Activated CD8-positive, alpha-beta memory T cell treated with anti-CD3 and anti-CD28 coated beads for 48 hours (primary cell): ENCODE results near the gene PPFIBP1.
"Not testable (repeated sequence)": the region's sequence is repeated elsewhere in the genome, so short reads cannot be mapped to it uniquely, and the experiment has no call there.

Experiments
- DNase-seq, 3 experiments: peaks; one replicate each; pipeline ENCODE4 v3.0.0-alpha.2; 2020; ENCODE audit warnings: low read depth in 2 of 3, low spot score in 2 of 3

Gene PPFIBP1

DNA sequence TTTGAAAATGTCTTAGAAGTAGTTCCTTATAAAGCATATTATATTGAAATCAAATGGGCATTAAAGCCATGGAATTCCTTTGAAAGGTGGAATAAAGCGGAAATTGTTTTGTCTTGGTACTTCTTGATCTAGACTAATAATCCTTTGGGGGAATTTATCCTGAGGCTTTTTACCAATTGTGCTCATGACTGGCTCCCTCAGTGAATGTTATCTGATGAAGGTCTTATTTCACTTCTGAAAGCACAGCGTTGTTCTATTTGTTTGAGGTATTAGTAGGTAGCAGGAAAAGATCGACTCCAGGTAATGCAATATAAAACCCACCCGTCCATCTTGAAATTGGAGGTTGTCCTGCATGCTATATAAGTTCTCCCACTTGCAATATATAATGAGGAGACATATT is 64.8 kb downstream of the PPFIBP1 start:
- no peak for DNase-seq

DNA sequence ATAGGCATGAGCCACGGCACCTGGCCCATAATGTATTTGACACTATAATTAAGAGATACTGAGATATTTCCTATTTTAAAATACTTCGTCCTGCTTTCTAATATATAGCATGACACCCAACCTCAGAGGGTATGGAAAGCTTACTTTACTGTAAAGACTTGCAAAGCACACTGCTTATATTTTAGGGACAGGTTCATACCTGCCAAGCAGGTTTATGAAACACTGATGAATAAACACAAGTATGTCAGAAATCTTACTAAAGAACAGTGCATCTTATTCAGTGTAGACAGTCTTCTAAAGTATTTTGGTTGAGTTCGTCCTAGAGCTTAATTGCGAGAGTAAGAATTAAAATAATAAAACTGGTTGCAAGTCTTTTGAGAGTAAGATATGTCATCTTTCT is 65.4 kb downstream of the PPFIBP1 start:
- DNase-seq: no peak

DNA sequence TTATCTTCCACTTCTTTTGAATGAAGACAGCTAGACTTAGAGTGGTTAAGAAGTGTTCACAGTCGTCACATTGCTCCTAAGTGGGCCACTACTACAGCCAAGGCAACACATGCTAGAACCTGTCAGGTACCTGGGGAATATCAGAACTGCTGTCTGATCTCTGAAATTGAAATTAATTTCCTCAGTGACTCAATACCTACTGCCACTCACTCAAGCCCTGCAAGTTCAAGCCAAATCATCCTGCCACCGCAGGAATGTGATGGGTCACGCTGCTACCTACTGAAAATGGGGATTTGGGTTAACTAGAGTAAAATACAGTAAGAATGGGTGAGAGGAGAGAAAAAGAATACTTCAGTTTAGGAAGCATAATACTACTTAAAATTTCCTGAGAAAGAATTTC is 67.7 kb downstream of the PPFIBP1 start:
- not testable (repeated sequence) for DNase-seq

DNA sequence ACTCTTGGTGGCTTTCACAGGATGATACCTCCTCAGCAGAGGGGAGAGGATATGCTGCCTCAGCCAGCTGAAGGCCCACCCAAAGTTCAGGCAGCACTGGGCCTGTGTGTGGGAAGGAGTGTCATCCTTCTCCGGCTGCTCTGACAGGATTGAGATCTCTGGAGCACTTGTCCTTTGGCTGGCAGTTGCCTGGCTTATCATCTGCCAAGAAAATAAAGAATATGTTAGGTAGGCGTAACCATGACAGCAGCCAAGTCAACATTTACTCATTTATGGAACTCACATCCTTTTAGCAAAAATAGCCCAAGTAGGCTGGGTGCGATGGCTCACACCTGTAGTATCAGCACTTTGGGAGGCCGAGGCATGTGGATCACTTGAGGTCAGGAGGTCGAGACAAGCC is 68.5 kb downstream of the PPFIBP1 start:
- DNase-seq: no peak

DNA sequence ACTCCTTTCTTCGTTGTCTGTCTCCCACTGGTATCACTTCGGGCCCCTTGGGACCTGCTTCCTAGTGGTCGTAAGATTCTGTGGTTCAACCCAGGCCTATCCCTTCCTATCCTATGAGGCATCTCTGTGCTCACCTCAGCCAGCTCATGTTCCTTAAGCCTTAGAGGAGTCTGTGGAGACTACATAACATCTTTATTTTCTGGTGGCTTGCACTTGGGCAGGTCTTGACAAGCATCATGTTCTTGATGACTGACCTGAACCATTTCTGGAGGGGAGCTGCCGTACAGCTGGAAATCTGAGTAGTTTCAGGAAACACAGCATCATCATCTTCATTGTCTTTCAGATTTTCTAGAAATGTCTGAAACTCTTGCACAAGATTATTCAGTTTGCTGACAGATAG is 69.3 kb downstream of the PPFIBP1 start:
- DNase-seq: no peak

DNA sequence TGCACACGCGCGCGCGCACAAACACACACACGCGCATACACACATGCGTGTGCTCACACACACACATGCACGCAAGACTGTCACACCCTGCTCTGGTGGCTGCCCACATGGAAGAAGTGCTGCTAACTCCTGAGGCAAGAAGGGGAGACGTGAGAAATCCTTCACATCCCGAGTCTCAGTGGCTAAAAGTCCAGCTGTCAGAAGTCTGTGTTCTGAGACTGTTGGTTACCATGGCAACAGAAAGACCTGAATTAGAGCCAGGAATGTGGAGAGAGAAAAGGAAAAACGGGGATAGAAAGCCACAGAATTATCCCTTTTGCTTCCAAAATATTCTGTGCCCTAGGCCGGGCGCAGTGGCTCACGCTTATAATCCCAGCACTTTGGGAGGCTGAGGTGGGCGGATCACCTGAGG is 71.2 kb downstream of the PPFIBP1 start:
- no peak for DNase-seq

DNA sequence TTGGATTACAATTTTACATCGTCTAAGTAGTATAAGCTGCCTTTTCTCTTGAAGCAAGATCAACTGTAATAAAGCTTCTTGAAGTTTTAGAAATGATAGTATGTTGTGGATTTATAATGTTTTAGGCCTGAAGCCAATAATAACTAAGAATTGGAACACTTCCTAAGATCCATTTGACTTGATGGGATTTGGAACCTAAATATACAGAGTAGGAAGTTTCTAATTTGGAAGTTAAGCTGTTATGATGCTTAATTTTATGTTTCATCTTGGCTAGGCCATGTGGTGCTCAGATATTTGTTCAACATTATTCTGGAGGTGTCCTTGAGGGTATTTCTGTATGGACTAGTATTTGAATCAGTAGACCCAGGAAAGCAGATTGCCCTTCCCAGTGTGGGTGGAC is 74.9 kb downstream of the PPFIBP1 start:
- not testable (repeated sequence) for DNase-seq

DNA sequence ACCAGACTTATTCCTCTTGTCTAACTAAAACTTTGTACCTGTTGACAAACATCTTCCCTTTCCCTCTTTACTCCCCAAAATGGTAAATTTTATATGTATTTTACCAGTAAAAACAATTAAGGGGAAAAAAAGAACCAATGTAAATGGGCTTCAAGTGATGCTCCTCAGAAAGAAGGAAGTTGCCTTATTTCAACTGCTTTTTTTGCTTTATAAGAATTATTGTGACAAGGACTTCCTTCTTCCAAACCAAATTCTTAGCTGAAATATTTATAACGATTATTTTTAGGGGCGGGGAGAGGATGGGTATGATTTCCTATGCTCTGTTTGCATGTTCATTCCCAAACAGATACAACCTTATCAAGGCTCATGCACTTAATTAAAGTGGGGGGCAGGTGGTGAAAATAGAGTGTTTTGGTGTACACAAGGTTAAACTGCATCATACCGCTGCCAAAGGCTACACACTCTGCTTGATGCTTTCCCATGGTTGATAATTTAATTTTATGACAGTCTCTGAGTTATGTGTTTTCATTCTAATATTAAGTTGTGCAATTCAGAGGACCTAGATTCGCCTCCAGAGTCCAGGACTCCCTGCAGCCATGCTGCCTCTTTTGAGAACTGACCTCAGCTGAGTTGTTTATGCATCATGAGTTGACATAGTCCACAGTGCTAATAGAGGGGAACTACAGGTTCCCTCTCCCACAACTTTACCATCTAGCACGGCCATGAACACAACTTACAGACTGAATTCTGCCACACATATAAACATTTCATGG is 77.2 kb downstream of the PPFIBP1 start:
- DNase-seq: not testable (repeated sequence)

DNA sequence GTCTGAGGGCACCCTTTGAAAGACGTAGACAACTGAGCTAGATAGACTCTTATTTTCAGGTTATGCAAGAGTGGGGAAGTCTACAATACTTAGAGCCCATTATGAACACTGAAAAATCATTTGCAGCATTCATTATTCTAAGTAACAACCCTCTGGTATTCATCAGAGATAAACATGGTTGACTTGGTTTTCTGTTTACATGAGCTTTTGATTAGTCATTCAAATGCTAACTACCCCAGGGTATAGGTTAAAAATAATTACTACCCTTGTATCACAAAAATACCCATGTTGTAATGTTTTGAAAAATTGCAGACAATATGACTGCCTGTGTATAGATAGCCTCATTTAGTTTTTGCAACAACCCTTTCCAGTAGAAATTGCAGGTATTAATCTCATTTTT is 78.5 kb downstream of the PPFIBP1 start:
- DNase-seq: no peak

DNA sequence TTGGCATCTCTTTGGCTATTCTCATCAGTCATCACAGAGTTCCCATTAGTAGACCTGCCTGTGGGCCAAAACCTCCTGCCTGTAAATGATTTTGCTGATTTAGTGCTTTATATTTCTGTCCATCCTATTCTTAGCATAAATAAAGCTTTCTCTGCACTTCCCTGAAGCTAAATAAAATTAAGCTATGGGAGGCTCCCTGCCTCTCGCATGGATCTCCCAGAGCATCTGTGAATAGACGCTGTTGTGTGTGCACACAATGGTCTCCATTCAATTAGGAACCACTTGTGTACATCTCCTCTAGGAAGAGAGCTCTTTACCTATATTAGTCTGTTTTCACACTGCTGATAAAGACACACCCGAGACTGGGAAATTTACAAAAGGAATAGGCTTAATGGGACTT is 80.4 kb downstream of the PPFIBP1 start:
- DNase-seq: no peak

DNA sequence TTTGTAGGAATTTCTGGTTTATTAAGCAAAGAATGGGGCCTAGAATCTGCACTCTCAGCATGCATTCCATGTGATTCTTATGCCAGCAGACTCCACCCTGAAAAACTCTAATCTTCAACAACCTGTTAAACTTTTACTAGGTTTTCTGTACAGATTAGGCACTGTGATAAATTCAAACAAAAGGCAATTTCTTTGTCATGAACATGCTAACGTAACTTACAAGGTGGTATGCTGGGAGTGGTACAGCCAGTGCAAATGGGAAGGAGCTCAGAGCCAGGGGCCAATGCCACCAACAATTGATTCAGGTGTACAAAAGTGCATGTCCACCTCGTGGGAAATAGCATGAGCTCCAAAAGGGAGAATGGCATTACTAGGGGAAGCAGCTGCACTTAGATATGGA is 83.0 kb downstream of the PPFIBP1 start:
- DNase-seq: no peak

DNA sequence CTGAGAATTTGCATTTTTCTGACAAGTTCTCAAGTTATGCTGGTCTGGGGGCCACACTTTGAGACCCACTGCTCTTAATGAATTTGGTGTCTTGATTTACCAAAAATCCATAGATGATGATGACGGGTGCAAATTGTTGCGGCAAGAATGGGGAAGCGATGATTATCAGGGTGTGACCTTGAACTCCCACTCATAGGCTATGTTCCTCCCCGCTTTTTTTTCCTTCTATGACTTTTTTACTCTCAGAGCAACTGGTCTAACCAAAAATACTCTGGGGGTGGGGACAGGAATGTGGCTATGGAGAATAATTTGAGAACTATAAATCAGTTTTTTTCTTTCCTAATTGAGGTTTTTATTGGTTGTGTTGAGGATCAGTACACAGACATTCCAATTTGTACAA is 83.6 kb downstream of the PPFIBP1 start:
- DNase-seq: no peak

DNA sequence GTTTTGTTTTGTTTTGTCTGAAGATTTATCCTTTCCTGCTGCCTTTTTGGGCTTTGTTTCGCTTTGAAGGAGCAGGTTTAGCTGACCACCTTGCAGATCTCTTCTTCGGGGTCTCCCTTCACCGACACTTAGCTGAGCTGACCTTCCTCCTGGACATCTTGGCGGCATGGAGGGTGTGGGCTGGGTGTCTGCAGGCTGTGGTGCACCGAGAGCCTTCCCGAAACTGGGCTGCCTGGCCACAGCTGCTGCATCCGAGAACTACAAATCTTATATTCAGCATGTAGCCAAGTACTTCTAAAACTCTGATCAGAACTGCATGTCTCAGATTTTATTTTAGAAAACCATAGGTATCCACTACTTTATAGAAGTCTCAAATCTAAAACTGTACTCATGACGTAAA is 84.9 kb downstream of the PPFIBP1 start:
- DNase-seq: no peak

DNA sequence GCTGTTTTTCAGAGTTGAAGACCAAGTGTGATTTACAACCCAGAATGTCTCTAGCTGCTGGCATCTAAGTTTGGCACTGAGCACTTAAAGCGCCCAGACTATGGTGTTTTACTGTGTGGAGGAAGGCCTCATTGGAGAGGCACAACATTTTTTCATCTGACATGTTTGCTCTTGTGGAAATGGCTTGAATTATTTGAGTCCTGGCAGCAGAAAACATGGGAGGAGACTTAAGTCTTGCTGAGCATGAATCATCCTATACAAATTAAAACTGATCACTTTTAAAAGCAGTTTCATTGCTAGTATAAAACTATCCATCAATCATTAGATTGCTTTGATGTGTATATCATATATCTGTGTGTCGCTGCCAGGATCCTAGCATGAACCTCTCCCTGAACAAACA is 86.4 kb downstream of the PPFIBP1 start:
- DNase-seq: no peak

DNA sequence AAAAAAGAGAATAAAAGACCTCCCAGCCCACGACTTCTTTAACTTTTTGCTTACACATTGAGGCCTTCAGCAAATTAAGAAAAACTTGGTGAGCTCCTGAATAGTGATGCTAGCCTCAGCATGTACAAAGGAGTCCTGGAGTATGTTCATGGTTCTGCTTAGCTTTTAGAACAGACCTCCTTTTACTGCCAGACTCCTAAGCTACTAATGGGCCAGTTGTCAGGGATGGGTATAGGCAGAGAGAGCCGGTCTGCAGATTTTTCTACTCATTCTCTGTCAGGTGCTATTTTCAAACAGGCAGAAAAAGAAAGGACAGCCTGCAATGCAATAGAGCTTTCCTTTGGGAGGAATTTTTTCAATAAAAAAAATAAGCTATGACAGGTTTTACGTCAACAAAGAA is 90.4 kb downstream of the PPFIBP1 start:
- DNase-seq: no peak

DNA sequence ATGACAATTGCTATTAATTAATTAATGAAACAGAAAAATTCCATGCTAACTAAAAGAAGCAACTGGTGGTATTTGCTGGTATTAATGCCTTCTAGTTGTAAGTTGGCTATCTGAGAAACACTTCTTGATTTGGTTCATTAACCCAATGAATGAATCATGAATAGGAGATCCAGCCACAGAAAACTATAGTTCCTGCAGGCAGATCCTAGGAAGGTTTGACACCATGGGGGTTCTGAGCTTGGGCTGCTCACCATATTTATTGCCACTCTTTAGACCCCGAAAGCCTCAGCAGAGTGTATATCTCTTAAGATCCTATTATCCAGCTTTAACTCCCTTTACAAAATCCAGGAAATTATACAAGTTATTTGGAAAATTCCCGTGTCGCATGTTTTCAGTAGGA is 90.9 kb downstream of the PPFIBP1 start:
- no peak for DNase-seq

DNA sequence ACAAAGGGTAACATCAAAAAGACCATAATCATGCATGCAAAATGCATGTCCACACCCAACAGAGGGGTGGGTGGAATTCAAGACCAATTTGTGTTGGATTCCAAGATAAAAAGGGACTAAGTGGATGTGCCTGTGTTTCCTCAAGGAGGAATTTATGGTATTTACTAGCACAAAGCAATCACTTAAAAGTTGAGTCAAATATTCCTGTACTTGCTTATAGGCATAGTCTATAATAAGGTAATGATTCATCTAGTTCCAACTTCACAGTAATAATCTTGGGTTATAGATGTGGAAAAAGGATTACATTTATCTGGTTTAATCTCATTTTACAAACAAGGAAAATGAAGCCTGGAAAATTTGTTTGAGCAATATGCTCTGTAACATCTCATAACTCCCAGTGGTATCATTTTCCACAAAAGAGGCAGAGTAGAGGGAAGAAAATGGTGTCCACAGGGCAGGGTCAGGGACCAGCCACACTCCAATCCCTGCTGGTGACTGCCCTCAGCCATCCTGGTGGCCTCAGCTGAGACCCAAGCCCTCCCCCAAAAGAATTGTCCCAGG is 91.4 kb downstream of the PPFIBP1 start:
- DNase-seq: no peak

DNA sequence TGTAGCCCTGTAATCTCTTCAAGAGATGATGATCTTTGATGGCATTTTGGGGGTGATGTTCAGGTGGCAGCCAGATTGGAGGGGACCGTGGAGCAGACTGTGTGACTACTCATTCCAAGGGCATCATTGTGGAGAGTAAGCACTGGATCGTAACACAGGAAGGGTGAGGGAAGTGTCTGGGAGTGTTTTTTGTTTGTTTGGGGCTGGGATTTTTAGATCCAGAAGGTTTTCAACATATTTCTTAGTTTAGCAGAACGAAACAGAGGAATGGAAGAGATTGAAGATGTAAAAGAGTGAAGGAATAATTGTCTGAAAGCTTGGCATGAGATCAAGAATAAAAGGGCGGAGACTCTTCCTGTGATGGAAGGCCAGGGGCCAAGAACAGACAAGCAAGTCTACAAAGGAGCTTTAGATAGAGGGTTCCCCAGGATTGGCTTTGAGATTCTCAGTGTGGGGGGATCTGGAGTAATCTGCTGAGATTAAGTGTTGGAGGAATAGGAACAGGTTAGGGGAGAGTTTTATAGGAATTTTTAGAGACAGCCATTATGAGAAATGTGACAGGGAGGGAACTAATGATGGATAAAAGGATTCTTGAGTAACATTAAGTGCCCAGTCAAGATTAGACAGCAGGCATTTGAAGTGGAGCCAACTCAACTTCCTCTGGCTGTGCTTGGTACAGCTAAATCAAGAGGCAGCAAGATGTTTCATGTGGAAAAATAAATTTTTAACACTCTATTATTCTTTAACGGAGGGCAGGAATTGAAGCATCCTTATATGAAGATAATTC is 92.5 kb downstream of the PPFIBP1 start:
- no peak for DNase-seq

DNA sequence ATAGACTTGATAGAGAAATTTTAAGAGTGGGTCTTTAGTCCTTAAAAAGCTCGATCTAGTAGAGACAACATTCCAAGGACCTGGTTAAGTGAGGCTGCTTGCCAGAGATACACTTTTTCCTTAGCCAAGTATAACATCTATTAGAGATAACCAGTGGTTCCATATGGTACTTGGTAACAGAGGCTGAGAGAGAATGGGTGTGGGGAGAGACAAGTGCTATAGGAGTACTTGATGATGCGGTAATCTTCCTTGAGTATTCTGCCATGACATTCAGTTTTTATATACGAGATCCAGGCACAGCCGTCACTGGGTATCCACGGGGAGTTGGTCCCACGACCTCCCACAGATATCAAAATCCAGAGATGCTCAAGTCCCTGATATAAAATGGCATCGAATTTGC is 94.8 kb downstream of the PPFIBP1 start:
- no peak for DNase-seq

DNA sequence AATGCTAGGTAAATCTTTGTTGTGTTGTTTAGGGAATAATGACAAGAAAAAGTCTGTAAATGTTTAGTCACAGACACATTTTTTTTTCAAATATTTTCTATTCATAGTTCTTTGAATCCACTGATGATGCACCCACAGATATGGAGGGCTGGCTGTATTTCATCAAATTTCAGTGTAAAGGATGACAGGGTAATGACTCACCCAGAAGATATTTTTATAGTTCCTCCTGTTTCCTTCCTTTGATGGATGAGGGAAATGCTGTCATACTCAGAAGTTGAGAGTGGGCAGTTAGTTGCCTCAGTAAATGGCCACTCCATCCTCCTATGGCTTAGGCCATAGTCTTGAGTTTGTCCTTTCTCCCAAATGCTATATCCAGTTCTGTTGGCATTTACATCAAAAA is 95.3 kb downstream of the PPFIBP1 start:
- DNase-seq: no peak

DNA sequence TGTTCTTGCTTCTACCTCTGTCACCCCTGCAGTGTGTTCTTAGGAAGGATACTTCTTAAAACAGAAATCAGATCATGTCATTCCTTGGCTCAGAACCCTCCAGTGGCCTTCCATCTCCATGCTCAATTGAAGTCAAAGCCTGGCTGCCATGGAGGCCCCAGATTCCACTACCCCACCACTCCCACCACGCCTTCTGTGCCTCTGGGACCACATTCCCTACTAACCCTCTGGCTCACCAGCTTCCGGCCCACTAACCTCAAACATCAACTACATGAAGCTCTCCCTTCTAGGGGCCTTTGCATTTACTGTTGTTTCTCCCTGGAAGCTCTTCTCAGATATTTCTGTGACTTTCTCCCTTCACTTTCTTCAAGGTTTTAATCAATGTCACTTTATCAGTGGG is 96.1 kb downstream of the PPFIBP1 start:
- no peak for DNase-seq

DNA sequence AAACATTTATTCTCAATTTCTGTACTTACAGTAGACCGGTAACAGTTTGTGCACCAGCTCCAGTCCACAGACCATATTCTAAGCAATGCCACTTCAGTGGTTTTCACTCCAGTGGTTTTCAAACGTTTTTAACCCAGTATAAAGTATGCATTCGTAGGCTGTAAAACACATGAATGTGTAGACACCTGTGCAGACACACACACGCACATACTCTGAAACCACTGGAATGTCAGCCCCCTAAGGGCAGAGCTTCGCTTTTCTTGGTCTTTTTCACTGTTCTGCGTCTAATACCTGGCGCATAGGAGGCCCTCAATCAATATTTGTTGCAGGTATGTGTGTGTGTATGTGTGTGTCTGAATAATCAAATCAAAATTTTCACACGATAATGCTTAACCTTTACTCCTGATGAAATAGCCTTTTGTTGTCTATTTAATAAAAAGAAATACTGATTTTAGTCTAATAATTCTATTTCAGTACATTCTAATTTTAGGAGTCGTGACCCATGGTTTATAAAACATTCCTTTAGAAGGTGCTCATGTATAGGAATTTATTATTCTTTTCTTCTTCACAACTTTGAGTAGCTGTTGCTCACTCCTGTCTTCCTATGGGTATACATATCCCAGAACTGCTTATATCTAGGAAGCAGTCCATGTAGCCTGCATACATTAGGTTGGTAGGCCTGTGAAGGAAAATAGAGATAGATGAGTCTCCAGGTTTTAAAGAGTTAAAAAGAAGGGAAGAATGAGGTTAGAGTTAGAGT is 98.6 kb downstream of the PPFIBP1 start:
- DNase-seq: no peak
